Central memory CD4-positive, alpha-beta T cell (primary cell): ENCODE data around the gene ARID5B.

ENCODE experiments used
- DNase-seq: peaks from one replicate; pipeline ENCODE4 v3.0.0; 2022

ARID5B gene

GRCh38 chr10:61992059-61992460 lies 90.6 kb downstream of the ARID5B start:
- no peak for DNase-seq

DNA sequence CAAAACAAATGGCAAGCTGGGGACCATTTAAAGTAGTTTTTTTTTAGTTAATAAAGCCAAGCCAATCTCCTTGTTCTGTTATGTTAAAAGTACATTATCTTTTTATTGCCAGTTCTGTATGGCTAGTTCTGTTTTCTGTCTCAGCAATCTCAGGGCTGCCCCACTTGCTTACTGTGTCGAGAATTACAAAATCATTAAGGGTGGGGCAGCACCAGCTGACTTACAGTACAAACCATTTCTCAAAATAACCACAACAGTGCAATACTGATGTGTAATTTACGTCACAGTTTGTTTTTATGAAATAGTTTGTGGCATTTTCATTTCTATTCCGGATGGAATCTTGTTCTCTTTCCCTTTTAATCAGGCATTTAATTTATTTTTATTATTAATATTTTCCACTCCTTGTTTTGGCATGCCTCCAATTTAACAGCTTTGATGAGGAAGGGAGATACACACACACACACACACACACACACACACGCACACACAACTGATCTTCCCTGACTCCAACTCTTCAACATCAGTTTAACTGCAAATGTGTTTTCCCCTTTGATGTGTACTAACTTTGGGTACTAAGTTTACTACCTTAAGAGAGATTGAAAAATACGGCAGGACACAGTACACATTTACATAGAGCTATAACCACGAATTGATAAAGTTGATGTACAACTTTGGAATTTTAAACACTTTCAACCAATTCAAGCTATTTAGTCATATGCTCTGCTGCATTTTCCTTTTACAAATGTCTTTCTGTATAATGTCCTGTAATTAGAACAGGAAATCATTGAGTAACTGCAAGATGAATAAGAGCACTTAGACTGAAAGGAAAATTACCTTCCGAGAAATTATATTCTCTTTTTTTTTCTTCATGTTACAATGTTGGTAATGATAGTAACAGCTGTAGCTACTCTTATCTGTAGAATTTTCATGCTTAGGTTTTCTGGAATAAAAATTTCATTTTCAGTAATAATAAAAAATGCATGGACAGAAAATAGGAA lies 91.5 kb downstream of the ARID5B start:
- DNase-seq: peak; percentile 82

GRCh38 chr10:61993711-61994401 lies 92.4 kb downstream of the ARID5B start:
- DNase-seq: peak; percentile 48

DNA sequence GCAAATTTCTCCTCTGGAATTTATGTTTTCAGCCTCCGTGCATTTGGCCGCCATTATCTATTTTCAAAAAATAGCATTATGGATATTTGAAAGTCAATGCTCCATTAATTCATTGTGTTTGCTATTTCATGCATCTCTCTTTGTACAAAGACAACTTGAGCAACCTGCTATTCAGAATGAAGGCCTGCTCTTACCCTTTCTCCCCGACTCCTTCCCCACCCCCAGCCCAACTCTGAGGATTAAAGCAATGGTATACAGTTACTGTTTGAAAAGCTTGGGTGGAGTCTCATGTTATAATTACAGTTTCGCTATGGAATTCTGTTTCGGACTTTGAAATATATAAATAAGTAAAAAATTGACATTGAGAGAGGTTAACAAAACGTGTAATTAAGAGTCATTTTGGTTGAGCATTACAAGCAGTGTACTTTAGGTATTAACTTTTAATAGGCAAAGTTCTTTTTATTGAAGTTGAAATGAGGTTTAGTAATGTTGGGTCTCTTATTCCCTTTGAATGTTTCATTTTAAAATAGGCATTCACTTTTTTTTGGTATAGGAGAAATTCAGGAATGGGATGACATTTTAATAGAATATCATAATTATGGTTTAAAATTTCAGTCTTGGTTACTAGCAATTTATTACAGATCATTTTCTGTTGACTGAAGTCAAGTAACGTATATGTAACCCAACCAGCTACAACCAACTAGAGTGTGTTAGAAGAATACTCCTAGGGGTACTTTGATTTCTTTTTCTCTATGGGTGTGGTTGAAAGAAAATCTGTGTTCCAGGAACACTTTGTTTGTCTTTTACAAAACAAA lies 93.1 kb downstream of the ARID5B start:
- DNase-seq: no peak

DNA sequence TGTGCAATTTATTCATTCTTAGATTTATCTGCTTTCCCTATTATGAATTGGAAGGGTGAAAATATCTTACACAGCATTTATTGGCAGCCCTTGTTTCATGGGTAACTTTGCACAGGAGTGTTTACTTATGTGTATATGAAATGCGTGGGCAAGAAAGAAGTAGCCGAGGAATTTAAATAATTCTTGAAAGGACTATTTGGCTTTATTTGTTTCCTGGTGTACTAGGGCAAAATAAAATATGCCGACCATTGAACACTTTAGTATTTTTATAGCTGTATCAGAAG lies 93.7 kb downstream of the ARID5B start:
- DNase-seq: no peak

- no peak for DNase-seq
Measured at GRCh38 chr10:61998937-61999336, 97.4 kb downstream of the ARID5B start.

DNA sequence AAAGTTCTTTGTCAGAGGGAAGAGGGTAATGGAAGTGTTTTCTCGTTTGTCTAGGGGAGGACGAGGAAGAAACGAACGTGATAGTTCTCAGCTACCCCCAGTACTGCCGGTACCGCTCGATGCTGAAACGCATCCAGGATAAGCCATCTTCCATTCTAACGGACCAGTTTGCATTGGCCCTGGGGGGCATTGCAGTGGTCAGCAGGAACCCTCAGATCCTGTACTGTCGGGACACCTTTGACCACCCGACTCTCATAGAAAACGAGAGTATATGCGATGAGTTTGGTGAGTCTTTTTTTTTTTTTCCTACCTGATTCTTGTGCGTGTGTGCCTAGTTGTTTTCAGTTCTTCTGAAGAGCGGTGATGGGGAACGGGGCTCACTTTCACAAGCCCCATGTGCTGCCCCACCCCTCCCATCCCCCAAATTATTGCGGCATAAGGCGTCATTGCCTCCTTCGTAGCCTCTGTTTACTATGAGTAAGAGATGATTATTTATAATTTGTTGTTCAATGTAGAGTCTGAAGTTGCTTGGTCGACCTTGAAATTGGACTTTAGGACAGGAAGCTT lies 98.6 kb downstream of the ARID5B start:
- DNase-seq: no peak

- no peak for DNase-seq
Measured at GRCh38 chr10:62000726-62001125, 99.2 kb downstream of the ARID5B start.

DNA sequence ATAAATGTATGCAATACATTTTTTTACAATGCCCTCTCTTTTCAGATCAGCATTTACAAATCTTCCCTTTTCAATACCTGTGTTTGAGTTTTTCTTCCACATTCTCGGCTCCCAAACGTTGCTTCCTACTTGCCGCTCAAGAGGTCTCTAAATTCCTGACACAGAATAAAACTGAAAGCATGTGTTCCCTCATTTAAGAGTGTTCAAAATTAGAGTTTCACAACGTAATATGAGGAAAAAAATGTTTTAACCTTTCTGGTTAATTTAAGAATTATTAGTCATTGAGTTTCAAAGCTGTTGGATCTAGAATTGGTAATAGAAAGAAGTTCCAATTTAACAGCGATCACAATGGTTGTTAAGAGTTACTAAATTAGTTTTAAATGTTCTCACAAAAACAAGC lies 100.4 kb downstream of the ARID5B start:
- DNase-seq: no peak

- no peak for DNase-seq
Measured at GRCh38 chr10:62002753-62003152, 101.3 kb downstream of the ARID5B start.

- no peak for DNase-seq
Measured at GRCh38 chr10:62004042-62004441, 102.5 kb downstream of the ARID5B start.

DNA sequence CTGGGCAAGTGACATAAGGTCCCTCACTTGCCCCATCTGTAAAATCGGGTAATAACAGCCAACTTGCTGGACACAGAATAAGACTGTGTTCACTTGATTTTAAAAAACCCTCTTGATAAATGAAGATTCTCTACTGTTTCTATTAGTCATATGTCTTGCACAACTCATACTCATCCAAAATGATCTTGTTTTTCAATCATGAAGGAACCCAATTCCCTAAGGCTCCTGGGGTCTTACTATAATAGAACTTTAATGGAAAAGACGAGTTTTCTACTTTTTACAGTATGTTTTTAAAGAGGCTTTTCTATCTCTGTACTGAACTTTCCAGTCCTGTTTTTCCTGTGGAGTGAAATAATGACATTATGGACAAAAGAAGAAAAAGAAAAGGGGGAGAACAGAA lies 103.8 kb downstream of the ARID5B start:
- no peak for DNase-seq

DNA sequence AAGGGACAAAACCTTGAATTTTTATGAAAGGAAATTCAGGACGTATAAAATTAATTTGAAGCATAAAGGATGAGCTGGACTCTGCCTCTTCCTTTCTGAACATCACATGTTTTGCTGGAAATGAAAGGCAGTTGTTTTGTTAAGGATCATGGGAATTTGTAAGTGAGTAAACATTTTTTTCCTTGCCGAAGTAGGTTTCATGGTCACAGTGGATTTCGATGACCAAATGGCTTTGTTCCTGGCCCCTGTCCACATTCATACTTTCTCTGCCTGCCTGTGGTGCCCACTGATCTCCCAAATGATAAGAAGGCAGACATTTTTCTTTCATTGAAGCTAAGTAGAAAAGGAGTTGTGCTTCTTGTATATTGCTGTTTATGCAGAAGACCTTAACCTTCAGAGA lies 104.2 kb downstream of the ARID5B start:
- DNase-seq: no peak

DNA sequence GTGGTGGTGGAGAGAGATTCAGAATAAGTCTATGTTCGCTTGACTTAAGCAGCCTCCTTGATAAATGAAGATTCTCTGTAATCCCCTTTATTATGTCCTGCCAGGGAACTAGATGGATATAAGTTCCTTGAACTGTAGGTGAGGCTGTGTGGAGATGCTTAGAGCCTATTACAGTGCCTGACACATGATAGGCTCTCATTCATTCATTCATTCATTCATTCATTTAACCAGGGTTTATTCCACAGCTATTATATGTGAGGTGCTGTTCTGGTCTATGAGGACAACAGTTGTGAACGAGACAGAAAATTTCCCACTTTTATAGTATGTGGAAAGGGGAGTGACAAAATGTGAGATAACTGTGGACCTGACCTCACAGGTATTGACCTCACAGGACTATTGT lies 105.6 kb downstream of the ARID5B start:
- no peak for DNase-seq

DNA sequence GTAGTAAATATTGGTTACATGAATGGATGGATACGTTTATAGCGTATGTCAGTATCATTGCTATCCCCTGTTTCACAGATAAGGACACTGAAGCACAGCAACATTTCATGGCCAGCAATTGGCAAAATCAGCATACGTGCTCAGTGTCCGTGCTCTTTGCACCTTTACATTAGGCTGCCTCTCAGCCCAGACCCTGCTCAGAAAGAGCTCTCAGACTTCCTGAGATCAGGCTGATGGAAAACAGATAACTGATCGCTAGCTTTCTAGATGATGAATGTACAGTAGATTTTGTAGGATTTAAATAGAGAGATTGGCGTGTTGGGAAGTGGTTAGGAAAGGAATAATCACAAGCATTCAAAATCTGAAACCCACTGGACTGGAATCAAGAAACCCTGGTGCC lies 106.7 kb downstream of the ARID5B start:
- DNase-seq: no peak

DNA sequence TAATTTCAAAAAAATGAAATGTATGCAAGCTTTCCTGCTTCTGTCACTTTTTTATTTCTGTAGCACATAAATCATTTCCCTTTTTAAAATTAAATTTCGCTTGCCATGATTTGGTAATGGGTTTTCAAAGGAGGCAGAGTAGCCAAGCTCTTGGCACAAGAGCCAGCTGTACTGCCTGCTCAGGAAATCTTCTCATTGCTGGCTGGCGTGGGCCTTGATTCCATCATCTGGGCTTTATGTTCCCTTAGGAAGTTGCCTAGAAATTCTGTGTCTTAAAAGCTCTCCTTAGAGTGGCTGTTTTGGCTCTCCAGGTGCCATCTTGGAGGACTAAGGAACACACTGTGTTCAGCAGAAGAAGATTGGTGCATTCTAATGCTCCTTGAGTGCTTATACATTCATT lies 107.4 kb downstream of the ARID5B start:
- no peak for DNase-seq

- DNase-seq: no peak
Measured at GRCh38 chr10:62010366-62010765, 108.9 kb downstream of the ARID5B start.

DNA sequence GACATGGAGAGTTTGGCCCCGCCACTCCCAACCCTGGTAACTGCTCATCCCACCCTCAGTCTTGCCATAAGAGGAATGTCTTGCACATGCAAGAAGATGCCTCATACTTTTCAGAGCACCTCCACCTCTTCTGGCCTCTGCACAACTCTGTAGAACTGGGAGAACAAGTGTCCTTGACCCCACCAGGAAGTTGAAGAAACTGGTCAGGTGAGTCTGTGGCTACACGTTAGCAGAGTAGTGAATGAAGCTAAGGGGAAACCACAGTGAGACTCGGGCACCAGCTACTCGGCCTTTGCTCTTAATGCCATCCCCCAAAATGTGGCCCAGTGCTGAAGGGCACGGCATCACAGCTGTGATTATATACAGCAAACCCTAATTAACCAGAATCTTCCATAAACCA lies 110.1 kb downstream of the ARID5B start:
- DNase-seq: no peak

GRCh38 chr10:62012318-62012717 lies 110.8 kb downstream of the ARID5B start:
- no peak for DNase-seq

DNA sequence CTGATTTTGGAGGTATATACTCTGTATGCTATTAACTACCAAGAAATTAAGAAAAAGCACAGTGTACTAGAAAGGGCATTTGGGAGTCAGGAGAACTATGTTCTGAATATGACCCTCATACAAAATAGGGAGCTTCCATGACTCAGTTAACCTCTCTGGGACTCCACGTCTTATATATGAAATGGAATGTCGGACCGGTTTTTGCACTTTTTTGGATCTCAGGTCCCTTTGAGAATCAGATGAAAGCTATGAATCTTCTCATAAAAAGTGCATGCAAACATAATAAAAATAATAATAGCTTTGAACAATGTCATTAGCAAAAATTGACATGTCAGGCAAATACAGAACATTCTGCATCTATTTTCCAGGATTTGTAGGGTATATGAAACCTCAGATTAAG lies 113.0 kb downstream of the ARID5B start:
- no peak for DNase-seq

DNA sequence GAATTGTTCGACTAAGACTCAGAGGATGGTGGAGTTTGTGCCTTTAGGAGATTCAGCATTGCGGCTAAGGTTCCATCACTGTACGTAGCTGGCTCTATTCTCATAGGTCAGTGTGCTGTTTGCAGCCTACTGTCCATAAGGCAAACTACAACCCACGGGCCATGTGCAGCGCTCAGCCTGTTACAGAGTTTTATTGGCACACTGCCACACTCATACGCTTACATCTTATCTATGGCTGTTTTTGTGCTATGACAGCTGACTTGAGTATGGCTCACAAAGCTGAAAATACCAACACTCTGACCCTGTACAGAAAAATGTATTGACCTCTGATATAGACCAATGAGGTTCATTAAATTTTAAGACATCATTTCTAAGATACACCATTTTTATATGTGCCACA lies 114.5 kb downstream of the ARID5B start:
- no peak for DNase-seq

GRCh38 chr10:62016623-62017490 lies 115.4 kb downstream of the ARID5B start:
- DNase-seq: no peak
